Measurements from ENCODE around the gene NSUN3. TPM values are rescaled to one million over a fixed set of nuclear protein-coding genes. Genes with fewer than 3 reads are reported as not detected.

The NSUN3 gene
- polyA plus RNA-seq, 1 of the 3 experiments (the other 2 are of a cell fraction) = 2.9 TPM

GRCh38 chr3:94121161-94121560 is 58.3 kb downstream of the NSUN3 start:
- Histone ChIP-seq H3K4me3 (ENCODE audit: low read depth in 2 of 2, low read length in 1 of 2) (no peak overlapping the region), H3K9ac (no peak overlapping the region), H3K27ac (ENCODE audit: low read depth in 2 of 2, low read length in 1 of 2) (no peak overlapping the region), H3K79me2 (ENCODE audit: insufficient read depth) (no peaks in the 10 kb centered on the region), H4K20me1 (ENCODE audit: insufficient read depth) (no peaks in the 10 kb centered on the region), H3K4me1 (ENCODE audit: control insufficient read depth in 1 of 2, insufficient read depth in 2 of 2, low read depth in 1 of 2, low read length in 1 of 2) (peaks cover 3 to 14% of the 10 kb centered on the region in 2 experiments; a peak in 3 of 4 replicates), H2AFZ (ENCODE audit: low read depth) (no peak overlapping the region), H3K36me3 (replicated peaks in 1 of 2; ENCODE audit: control insufficient read depth in 1 of 2, insufficient read depth in 2 of 2, low read length in 1 of 2) (peaks cover 3 to 6% of the 10 kb centered on the region in 2 experiments), H3F3A (replicated peaks; ENCODE audit: insufficient read depth) (no peaks in the 10 kb centered on the region), H3K9me2 (no peaks in the 10 kb centered on the region), H3K27me3 (ENCODE audit: insufficient read depth) (no peaks in the 10 kb centered on the region), H3K9me3 (no peaks in the 10 kb centered on the region), H3K4me2 (no peak overlapping the region)
- TF ChIP-seq ELF1 (IDR thresholded peaks at IDR 0.05) = no peak
- TF ChIP-seq GABPA (IDR thresholded peaks at IDR 0.05; ENCODE audit: low read depth) = no peak
- TF ChIP-seq YY1 (IDR thresholded peaks at IDR 0.05; ENCODE audit: low read depth) = no peak
- TF ChIP-seq SMC3 (IDR thresholded peaks at IDR 0.05; ENCODE audit: low read depth, low read length) = no peak
- no peak for TF ChIP-seq RCOR1 (IDR thresholded peaks at IDR 0.05; ENCODE audit: low read length)
- TF ChIP-seq TCF12 (IDR thresholded peaks at IDR 0.05) = no peak
- TF ChIP-seq TEAD4 (IDR thresholded peaks at IDR 0.05; ENCODE audit: borderline replicate concordance, insufficient read depth) = no peak
- POLR2A ChIA-PET = no interaction called here
- 91% methylated on average over 2 of the region's 2 CpGs for WGBS (ENCODE audit: low lambda C conversion rate)
- CTCF ChIA-PET = no interaction called here
- DNase-seq = no peak

- H3K4me1 ChIP-seq (ENCODE audit: control insufficient read depth in 1 of 2, insufficient read depth in 2 of 2, low read depth in 1 of 2, low read length in 1 of 2) = peaks cover 3 to 6% of the 10 kb centered on the region in 2 experiments; a peak in 3 of 4 replicates
- no peak overlapping the region for H2AFZ ChIP-seq (ENCODE audit: low read depth)
- H4K20me1 ChIP-seq (ENCODE audit: insufficient read depth) = no peaks in the 10 kb centered on the region
- no peaks in the 10 kb centered on the region for H3K79me2 ChIP-seq (ENCODE audit: insufficient read depth)
- peak overlapping the region in 1 of 2 experiments; percentile 41; a peak in 1 of 4 replicates for H3K27ac ChIP-seq (ENCODE audit: low read depth in 2 of 2, low read length in 1 of 2)
- no peak overlapping the region for H3K4me3 ChIP-seq (ENCODE audit: low read depth in 2 of 2, low read length in 1 of 2)
- ChIA-PET CTCF (interaction anchor here (1.5 to 1.7 kb wide), 2 partner anchors 11 to 12 kb away, joined by 5 to 6 read pairs; no protein-coding TSS in a partner anchor), POLR2A (no interaction called here)
- no peak overlapping the region for H3K4me2 ChIP-seq
- H3K9ac ChIP-seq = no peak overlapping the region
- 29% methylated on average over 2 of the region's 2 CpGs for WGBS (ENCODE audit: low lambda C conversion rate)
- peaks cover 7% of the 10 kb centered on the region for H3F3A ChIP-seq (replicated peaks; ENCODE audit: insufficient read depth)
- H3K36me3 ChIP-seq (replicated peaks in 1 of 2; ENCODE audit: control insufficient read depth in 1 of 2, insufficient read depth in 2 of 2, low read length in 1 of 2) = peaks cover 5 to 17% of the 10 kb centered on the region in 2 experiments
- H3K9me2 ChIP-seq = no peaks in the 10 kb centered on the region
- peak; percentile 13 for DNase-seq
- no peaks in the 10 kb centered on the region for H3K9me3 ChIP-seq
- no peaks in the 10 kb centered on the region for H3K27me3 ChIP-seq (ENCODE audit: insufficient read depth)
- TF ChIP-seq, protein P1, sequence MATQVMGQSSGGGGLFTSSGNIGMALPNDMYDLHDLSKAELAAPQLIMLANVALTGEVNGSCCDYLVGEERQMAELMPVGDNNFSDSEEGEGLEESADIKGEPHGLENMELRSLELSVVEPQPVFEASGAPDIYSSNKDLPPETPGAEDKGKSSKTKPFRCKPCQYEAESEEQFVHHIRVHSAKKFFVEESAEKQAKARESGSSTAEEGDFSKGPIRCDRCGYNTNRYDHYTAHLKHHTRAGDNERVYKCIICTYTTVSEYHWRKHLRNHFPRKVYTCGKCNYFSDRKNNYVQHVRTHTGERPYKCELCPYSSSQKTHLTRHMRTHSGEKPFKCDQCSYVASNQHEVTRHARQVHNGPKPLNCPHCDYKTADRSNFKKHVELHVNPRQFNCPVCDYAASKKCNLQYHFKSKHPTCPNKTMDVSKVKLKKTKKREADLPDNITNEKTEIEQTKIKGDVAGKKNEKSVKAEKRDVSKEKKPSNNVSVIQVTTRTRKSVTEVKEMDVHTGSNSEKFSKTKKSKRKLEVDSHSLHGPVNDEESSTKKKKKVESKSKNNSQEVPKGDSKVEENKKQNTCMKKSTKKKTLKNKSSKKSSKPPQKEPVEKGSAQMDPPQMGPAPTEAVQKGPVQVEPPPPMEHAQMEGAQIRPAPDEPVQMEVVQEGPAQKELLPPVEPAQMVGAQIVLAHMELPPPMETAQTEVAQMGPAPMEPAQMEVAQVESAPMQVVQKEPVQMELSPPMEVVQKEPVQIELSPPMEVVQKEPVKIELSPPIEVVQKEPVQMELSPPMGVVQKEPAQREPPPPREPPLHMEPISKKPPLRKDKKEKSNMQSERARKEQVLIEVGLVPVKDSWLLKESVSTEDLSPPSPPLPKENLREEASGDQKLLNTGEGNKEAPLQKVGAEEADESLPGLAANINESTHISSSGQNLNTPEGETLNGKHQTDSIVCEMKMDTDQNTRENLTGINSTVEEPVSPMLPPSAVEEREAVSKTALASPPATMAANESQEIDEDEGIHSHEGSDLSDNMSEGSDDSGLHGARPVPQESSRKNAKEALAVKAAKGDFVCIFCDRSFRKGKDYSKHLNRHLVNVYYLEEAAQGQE (IDR thresholded peaks at IDR 0.05; ENCODE audit: low read depth, low read length) = no peak
- TF ChIP-seq MXI1 (IDR thresholded peaks at IDR 0.05; ENCODE audit: low read depth, low read length) (no peak), SIN3A (IDR thresholded peaks at IDR 0.05; ENCODE audit: borderline replicate concordance, low read depth, low read length) (no peak), TAF1 (IDR thresholded peaks at IDR 0.05; ENCODE audit: borderline replicate concordance, low read depth, low read length) (no peak), EP300 (IDR thresholded peaks at IDR 0.05; ENCODE audit: borderline replicate concordance in 1 of 2, low read depth in 1 of 2, low read length in 1 of 2) (peak in 1 of 2 experiments; percentile 43; a peak in 1 of 4 replicates), NRF1 (IDR thresholded peaks at IDR 0.05; ENCODE audit: low read depth, low read length) (no peak), RCOR1 (IDR thresholded peaks at IDR 0.05; ENCODE audit: low read length) (no peak), CTCF (IDR thresholded peaks at IDR 0.05) (no peak), PBX3 (IDR thresholded peaks at IDR 0.05) (no peak), GATA2 (CRISPR knock-in tag; IDR thresholded peaks at IDR 0.05) (no peak), MEF2A (IDR thresholded peaks at IDR 0.05; ENCODE audit: borderline replicate concordance, low read depth) (no peak), USF1 (IDR thresholded peaks at IDR 0.05; ENCODE audit: borderline replicate concordance, low read depth) (no peak), RFX5 (IDR thresholded peaks at IDR 0.05; ENCODE audit: low read length) (0 out of 2 replicates have a peak, but pooled peaks have one; percentile 21)
- TF ChIP-seq, protein P2, sequence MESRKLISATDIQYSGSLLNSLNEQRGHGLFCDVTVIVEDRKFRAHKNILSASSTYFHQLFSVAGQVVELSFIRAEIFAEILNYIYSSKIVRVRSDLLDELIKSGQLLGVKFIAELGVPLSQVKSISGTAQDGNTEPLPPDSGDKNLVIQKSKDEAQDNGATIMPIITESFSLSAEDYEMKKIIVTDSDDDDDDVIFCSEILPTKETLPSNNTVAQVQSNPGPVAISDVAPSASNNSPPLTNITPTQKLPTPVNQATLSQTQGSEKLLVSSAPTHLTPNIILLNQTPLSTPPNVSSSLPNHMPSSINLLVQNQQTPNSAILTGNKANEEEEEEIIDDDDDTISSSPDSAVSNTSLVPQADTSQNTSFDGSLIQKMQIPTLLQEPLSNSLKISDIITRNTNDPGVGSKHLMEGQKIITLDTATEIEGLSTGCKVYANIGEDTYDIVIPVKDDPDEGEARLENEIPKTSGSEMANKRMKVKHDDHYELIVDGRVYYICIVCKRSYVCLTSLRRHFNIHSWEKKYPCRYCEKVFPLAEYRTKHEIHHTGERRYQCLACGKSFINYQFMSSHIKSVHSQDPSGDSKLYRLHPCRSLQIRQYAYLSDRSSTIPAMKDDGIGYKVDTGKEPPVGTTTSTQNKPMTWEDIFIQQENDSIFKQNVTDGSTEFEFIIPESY (IDR thresholded peaks at IDR 0.05; ENCODE audit: borderline replicate concordance, low read depth) = no peak
Observed at GRCh38 chr3:94127115-94127514, 64.3 kb downstream of the NSUN3 start.
